SK-N-SH (cell line): ENCODE data around the gene C11orf86.

Experiments used
- EZH2phosphoT487 ChIP-seq: fragments of 200-600 bp; sonication (generic); IDR thresholded peaks from 2 replicates; pipeline ENCODE4 v1.6.1; 2017; ENCODE audit warnings: low read depth, mixed run types, mild to moderate bottlenecking, antibody characterized with exemption, moderate library complexity, borderline replicate concordance
- FOXJ3 ChIP-seq: sonication (generic); formaldehyde crosslinking; IDR thresholded peaks from 2 replicates; pipeline ENCODE4 v1.5.1; 2020; ENCODE audit warnings: mild to moderate bottlenecking, missing genetic modification reagents
- MEF2A ChIP-seq: IDR thresholded peaks from 2 replicates; pipeline ENCODE4 v1.4.0; 2012; ENCODE audit warnings: low read depth, borderline replicate concordance
- MXI1 ChIP-seq: IDR thresholded peaks from 2 replicates; pipeline ENCODE4 v1.6.1; 2012; ENCODE audit warnings: mild to moderate bottlenecking, low read depth, low read length, improper control_type of control experiment
- POLR2AphosphoS5 ChIP-seq: IDR thresholded peaks from 2 replicates; pipeline ENCODE4 v1.6.1; 2012; ENCODE audit warnings: low read depth, low read length
- RAD21 ChIP-seq: IDR thresholded peaks from 2 replicates; pipeline ENCODE4 v1.6.1; 2012; ENCODE audit warnings: mild to moderate bottlenecking, low read length
- RFX5 ChIP-seq: IDR thresholded peaks from 2 replicates; pipeline ENCODE4 v1.6.1; 2012; ENCODE audit warnings: mild to moderate bottlenecking, improper control_type of control experiment, low read length
- YY1 ChIP-seq: IDR thresholded peaks from 2 replicates; pipeline ENCODE4 v1.4.0; 2012; ENCODE audit warnings: low read depth, mild to moderate bottlenecking
- TF ChIP-seq, protein P1 (sequence below): fragments of 200-600 bp; sonication (generic); IDR thresholded peaks from 2 replicates; pipeline ENCODE4 v1.6.1; 2017; ENCODE audit warnings: antibody characterized with exemption, mild to moderate bottlenecking, moderate library complexity
- TF ChIP-seq, protein P2 (sequence below): IDR thresholded peaks from 2 replicates; pipeline ENCODE4 v1.4.0; 2012; ENCODE audit warnings: low read depth, borderline replicate concordance

DNA sequence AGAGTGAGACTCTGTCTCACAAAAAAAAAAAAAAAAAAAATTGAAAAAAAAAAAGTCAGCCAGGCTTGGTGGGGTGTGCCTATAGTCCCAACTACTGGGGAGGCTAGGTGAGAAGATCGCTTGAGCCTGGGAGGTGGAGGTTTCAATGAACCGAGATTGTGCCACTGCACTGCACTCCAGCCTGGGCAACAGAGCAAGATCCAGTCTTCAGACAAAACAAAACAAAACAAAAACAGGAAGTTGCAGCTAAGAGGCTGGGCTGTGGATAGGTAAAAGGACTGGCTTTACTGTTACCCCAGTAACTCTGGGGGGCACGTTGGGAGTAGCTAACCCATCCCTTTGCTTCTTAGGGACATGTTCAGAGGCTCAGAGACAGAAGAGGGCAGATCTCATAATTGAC, 10.6 kb upstream of the C11orf86 start:
- TF ChIP-seq, protein P1, sequence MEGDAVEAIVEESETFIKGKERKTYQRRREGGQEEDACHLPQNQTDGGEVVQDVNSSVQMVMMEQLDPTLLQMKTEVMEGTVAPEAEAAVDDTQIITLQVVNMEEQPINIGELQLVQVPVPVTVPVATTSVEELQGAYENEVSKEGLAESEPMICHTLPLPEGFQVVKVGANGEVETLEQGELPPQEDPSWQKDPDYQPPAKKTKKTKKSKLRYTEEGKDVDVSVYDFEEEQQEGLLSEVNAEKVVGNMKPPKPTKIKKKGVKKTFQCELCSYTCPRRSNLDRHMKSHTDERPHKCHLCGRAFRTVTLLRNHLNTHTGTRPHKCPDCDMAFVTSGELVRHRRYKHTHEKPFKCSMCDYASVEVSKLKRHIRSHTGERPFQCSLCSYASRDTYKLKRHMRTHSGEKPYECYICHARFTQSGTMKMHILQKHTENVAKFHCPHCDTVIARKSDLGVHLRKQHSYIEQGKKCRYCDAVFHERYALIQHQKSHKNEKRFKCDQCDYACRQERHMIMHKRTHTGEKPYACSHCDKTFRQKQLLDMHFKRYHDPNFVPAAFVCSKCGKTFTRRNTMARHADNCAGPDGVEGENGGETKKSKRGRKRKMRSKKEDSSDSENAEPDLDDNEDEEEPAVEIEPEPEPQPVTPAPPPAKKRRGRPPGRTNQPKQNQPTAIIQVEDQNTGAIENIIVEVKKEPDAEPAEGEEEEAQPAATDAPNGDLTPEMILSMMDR = no peak
- no peak for TF ChIP-seq EZH2phosphoT487
- TF ChIP-seq RFX5 = no peak
- no peak for TF ChIP-seq FOXJ3 (CRISPR knock-in tag)
- TF ChIP-seq, protein P2, sequence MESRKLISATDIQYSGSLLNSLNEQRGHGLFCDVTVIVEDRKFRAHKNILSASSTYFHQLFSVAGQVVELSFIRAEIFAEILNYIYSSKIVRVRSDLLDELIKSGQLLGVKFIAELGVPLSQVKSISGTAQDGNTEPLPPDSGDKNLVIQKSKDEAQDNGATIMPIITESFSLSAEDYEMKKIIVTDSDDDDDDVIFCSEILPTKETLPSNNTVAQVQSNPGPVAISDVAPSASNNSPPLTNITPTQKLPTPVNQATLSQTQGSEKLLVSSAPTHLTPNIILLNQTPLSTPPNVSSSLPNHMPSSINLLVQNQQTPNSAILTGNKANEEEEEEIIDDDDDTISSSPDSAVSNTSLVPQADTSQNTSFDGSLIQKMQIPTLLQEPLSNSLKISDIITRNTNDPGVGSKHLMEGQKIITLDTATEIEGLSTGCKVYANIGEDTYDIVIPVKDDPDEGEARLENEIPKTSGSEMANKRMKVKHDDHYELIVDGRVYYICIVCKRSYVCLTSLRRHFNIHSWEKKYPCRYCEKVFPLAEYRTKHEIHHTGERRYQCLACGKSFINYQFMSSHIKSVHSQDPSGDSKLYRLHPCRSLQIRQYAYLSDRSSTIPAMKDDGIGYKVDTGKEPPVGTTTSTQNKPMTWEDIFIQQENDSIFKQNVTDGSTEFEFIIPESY = no peak
- no peak for TF ChIP-seq YY1
- TF ChIP-seq MXI1 = no peak
- no peak for TF ChIP-seq RAD21
- no peak for TF ChIP-seq MEF2A
- TF ChIP-seq POLR2AphosphoS5 = no peak
